Neural progenitor cell (in vitro differentiated cells): Measurements from ENCODE around the gene FNDC11.

ENCODE experiments used
- CTCF ChIP-seq: fragments of 200-600 bp; sonication (generic); IDR thresholded peaks from 2 replicates; pipeline ENCODE4 v1.5.1; 2017; ENCODE audit warnings: antibody characterized with exemption, mild to moderate bottlenecking
- EZH2 ChIP-seq: fragments of 200-600 bp; sonication (generic); IDR thresholded peaks from 2 replicates; pipeline ENCODE4 v1.6.1; 2017; ENCODE audit warnings: antibody characterized with exemption, mild to moderate bottlenecking, moderate library complexity
- EZH2phosphoT487 ChIP-seq: fragments of 200-600 bp; sonication (generic); IDR thresholded peaks from 2 replicates; pipeline ENCODE4 v1.6.1; 2017; ENCODE audit warnings: antibody characterized with exemption

- TF ChIP-seq CTCF (no peak), EZH2phosphoT487 (no peak), EZH2 (no peak)
Measured at GRCh38 chr20:63546256-63546955, 7.6 kb upstream of the FNDC11 start.
